ENCODE results near the gene ERMAP.

DNA sequence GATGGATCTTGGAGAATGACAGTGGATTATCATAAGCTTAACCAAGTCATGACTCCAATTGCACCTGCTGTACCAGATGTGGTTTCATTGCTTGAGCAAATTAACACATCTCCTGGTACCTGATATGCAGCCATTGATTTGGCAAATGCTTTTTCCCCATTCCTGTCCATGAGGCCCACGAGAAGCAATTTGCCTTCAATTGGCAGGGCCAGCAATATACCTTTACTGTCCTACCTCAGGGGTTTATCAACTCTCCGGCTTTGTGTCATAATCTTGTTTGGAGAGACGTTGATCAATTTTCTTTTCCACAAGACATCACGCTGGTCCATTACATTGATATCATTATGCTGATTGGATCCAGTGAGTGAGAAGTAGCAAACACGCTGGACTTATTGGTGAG, 49.6 kb downstream of the ERMAP start:
- TF ChIP-seq, protein P1, sequence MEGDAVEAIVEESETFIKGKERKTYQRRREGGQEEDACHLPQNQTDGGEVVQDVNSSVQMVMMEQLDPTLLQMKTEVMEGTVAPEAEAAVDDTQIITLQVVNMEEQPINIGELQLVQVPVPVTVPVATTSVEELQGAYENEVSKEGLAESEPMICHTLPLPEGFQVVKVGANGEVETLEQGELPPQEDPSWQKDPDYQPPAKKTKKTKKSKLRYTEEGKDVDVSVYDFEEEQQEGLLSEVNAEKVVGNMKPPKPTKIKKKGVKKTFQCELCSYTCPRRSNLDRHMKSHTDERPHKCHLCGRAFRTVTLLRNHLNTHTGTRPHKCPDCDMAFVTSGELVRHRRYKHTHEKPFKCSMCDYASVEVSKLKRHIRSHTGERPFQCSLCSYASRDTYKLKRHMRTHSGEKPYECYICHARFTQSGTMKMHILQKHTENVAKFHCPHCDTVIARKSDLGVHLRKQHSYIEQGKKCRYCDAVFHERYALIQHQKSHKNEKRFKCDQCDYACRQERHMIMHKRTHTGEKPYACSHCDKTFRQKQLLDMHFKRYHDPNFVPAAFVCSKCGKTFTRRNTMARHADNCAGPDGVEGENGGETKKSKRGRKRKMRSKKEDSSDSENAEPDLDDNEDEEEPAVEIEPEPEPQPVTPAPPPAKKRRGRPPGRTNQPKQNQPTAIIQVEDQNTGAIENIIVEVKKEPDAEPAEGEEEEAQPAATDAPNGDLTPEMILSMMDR (conservative IDR thresholded peaks at IDR 0.05), result no peak
- TF ChIP-seq ZFX (IDR thresholded peaks at IDR 0.05), result no peak
